GM21528 (cell line): ENCODE results near the gene BTN3A1.
"Not testable (repeated sequence)": the region's sequence is repeated elsewhere in the genome, so short reads cannot be mapped to it uniquely, and the experiment has no call there.

ENCODE experiments used
- ATAC-seq: cut with Tn5 transposase; IDR thresholded peaks from one replicate; pipeline ENCODE4 v1.9.1; 2021; ENCODE audit warnings: mild to moderate bottlenecking, moderate library complexity; ENCODE audit not compliant: unreplicated experiment, low FRiP score

Gene BTN3A1

GRCh38 chr6:26412228-26412627 lies 10.2 kb downstream of the BTN3A1 start:
- ATAC-seq: no peak

DNA sequence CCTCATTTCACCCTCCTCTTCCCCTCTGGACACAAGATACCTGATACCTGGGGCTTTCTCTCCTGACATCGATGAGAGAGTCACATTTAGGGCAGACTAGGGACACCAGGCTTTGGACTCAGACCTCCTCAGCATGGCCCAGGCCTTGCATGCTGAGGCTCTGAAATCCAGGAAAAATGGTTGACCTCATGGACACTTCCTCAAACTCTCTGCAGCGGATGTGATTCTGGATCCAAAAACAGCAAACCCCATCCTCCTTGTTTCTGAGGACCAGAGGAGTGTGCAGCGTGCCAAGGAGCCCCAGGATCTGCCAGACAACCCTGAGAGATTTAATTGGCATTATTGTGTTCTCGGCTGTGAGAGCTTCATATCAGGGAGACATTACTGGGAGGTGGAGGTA lies 10.9 kb downstream of the BTN3A1 start:
- ATAC-seq: no peak

- ATAC-seq: no peak
These were observed 12.2 kb downstream of the BTN3A1 start for GRCh38 chr6:26414281-26414680.

DNA sequence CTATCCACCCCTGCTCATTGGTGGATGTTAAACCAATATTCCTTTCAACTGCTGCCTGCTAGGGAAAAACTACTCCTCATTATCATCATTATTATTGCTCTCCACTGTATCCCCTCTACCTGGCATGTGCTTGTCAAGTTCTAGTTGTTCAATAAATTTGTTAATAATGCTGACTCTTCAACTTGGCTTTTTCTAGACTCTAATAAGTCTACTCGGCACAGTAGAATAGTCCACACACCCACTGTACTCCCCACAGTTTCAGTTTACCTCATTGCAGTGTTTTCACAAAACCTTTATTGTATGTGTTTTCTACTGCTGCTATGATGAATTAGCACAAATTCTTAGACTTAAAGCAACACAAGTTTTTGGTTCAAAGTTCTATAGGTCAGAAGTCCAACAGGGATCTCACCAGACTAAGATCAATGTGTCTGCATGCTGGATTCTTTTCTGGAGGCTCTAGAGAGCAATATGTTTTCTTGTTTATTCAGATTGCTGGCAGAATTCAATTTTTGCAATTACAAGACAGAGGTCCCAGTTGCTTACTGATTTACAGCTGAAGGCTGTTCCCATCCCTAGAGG lies 13.1 kb downstream of the BTN3A1 start:
- no peak for ATAC-seq

DNA sequence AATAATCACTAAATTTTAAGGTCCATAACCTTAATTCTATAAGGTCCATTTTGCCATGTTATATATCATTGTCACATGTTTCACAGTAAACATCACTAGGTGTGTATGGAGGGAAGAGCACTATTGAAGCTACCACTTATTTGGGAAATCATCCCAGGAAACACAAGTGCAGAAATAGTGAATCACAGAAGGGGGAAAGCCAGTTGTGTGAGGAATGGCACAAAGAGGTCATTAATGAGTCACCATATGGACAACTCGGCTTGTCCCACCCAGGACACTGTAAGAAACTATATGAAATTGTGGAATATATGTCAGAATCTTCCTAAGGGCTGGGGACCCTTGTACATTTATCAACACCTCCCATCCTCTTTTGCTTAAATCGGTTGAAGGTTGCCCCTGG lies 13.7 kb downstream of the BTN3A1 start:
- no peak for ATAC-seq

GRCh38 chr6:26416288-26416687 lies 14.2 kb downstream of the BTN3A1 start:
- no peak for ATAC-seq

DNA sequence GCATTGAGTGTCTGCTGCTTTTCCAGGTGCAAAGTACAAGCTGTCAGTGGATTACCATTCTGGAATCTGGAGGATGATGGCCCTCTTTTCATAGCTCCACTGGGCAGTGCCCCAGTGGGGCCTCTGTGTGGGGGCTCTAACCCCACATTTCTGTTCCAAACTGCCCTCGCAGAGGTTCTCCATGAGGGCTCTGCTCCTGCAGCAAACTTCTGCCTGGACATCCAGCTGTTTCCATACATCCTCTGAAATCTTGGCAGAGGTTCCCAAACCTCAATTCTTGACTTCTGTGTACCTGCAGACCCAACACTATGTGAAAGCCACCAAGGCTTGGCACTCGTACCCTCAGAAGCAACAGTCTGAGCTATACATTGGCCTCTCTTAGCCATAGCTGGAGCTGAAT lies 16.0 kb downstream of the BTN3A1 start:
- ATAC-seq: not testable (repeated sequence)

GRCh38 chr6:26418795-26419194 lies 16.7 kb downstream of the BTN3A1 start:
- ATAC-seq: not testable (repeated sequence)

GRCh38 chr6:26420688-26421171 lies 18.7 kb downstream of the BTN3A1 start:
- peak; percentile 19 for ATAC-seq

DNA sequence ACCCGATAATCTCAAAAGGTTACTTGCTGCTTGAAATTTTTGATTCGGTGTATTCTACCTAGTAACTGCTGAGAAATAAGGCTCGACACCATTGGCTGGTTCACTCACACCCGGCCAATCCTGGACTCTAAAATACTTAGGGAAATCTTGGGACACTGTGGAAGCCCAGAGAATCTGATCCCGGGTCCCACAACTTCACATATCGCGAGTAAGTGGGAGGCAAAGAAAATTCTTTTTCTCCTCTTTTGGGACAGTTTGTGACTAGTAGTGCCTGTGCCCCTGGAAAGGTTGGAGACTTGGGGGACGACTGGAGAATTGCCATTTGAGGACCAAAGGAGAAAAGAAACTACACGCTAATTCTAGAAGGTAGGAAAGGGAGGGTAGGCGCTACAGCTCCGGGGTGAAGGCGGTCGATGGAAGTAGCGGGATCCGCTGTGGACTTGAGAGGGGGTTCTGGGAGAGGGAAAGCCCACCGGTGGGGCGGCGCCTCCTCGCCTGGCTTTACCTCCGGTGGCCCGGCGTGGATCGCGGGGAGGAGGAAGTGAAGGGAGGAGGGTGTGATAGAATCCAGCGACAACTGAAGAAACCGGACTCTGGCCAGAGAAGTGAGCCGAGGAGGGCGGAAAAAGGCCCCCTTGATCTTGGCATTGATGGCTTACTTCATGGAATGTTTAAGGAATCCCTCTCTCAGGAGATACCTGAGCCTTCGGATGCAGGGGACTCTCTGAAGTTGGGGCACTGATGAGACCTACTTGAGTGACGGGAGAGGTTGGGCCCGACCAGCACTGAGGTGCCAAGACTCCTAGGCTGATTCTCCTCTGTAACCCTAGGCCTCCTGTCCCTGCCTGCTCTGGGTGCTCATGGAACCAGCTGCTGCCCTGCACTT lies 19.4 kb downstream of the BTN3A1 start:
- peak; percentile 84 for ATAC-seq

- ATAC-seq: no peak
These were observed 20.3 kb downstream of the BTN3A1 start for GRCh38 chr6:26422329-26422728.

- no peak for ATAC-seq
These were observed 24.8 kb downstream of the BTN3A1 start for GRCh38 chr6:26426691-26427450.

DNA sequence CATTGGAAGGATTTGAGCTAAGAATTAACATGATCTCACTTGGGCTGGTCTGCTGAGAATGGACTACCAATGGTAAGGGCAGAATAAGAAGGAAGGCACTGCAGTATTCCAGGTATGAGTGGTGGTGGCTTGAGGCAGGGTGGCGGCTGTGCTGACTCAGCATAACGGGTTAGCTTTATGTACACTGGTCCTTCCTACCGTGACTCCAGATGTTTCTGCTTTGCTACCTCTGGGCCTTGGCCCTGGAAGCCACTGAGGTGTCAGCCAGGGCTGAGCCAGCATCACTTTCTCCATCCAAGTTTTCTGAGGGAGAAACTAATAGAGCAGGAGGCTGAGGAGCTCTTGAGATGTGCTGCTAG lies 25.4 kb downstream of the BTN3A1 start:
- no peak for ATAC-seq

GRCh38 chr6:26428206-26428605 lies 26.1 kb downstream of the BTN3A1 start:
- ATAC-seq: no peak

DNA sequence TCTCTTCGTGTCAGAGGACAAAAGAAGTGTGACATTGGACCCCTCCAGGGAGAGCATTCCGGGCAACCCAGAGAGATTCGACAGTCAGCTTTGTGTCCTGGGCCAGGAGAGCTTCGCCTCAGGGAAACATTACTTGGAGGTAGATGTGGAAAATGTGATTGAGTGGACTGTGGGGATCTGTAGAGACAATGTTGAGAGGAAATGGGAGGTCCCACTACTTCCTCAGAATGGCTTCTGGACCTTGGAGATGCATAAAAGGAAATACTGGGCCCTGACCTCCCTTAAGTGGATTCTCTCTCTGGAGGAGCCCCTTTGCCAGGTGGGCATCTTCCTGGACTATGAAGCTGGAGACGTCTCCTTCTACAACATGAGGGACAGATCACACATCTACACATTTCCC lies 28.7 kb downstream of the BTN3A1 start:
- no peak for ATAC-seq

GRCh38 chr6:26431258-26432172 lies 29.4 kb downstream of the BTN3A1 start:
- ATAC-seq: no peak

- ATAC-seq: no peak
These were observed 30.6 kb downstream of the BTN3A1 start for GRCh38 chr6:26432627-26433201.

GRCh38 chr6:26433680-26434079 lies 31.6 kb downstream of the BTN3A1 start:
- ATAC-seq: not testable (repeated sequence)

DNA sequence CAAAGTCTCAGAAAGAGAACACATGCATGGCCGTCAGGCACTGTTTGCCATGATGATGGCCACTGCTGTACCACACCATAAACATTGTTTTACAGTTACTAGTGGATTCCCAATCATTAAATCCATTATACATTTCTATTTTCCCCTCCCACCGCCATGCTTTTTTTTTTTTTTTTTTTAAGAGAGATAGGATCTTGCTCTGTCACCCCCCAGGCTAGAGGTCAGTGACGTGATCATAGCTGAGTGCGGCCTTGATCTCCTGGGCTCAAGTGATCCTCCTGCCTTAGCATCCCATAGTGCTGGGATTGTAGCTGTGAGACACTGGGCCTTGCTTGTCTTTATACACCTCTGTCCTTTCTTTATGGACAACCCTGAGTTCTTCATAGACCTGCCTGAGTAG lies 33.9 kb downstream of the BTN3A1 start:
- ATAC-seq: no peak

DNA sequence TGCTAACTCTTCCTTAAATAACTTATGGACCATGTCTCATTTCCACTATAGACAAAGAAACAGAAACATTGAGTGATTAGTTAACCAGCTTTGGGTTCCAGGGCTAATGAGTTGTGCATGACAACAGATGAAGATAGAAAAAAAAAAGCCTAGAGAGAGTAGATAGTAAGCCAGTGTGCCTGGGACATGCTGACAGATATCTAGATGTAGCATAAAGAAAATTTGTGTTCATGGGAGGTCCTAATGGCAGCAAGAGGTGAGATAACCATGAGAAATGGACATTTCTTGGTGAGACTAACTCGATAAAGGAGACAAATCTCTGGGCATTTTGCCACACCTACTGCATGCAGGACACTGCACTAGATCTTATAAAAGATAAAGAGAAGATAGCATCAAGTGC lies 35.5 kb downstream of the BTN3A1 start:
- no peak for ATAC-seq
